ENCODE measurements around the gene SNX21. TPM values are rescaled to one million over a fixed set of nuclear protein-coding genes. Genes with fewer than 3 reads are reported as not detected.
A peak's percentile ranks its signal among the peaks of the same experiment; 100 is the strongest.

SNX21 gene
- total RNA-seq, 4 donors from 2014 or later, result 45.9 to 76.3 (median 59.7) TPM

DNA sequence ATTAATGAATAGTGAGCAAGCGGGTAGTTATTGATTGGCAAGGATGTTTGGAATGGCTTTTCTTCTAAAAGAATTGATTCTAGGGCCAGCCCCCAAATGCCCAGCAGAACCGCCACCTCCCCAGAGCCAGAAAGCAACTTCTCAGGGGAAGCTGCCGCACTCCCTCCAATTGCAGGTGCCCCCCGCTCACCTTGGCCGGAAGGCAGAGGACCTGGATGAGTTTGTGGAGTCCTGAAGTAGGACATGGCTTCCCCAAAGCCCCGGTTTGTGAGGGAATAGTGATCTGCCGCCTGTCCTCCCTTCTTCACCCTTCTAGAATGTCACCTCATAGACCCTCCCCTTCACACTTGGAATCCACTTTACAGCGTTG is 53.7 kb downstream of the SNX21 start, which contains the start of gene SPATA25:
Gene SPATA25, minus strand, starts transcription at position 277 of the 370 bp plus-strand sequence. Its CDS starts 32 bp downstream, at position 245.
- H3K36me3 ChIP-seq, result peaks cover 0 to 68% of the 10 kb centered on the region in 2 donors
- ATAC-seq, result no peak
- H3K4me1 ChIP-seq, result peaks cover 0 to 70% (median 14%) of the 10 kb centered on the region in 3 donors
- TF ChIP-seq EP300 (IDR thresholded peaks at IDR 0.05) (no peak), POLR2A (IDR thresholded peaks at IDR 0.05) (no peak), POLR2AphosphoS5 (IDR thresholded peaks at IDR 0.05) (no peak)
- TF ChIP-seq, protein P1, sequence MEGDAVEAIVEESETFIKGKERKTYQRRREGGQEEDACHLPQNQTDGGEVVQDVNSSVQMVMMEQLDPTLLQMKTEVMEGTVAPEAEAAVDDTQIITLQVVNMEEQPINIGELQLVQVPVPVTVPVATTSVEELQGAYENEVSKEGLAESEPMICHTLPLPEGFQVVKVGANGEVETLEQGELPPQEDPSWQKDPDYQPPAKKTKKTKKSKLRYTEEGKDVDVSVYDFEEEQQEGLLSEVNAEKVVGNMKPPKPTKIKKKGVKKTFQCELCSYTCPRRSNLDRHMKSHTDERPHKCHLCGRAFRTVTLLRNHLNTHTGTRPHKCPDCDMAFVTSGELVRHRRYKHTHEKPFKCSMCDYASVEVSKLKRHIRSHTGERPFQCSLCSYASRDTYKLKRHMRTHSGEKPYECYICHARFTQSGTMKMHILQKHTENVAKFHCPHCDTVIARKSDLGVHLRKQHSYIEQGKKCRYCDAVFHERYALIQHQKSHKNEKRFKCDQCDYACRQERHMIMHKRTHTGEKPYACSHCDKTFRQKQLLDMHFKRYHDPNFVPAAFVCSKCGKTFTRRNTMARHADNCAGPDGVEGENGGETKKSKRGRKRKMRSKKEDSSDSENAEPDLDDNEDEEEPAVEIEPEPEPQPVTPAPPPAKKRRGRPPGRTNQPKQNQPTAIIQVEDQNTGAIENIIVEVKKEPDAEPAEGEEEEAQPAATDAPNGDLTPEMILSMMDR (IDR thresholded peaks at IDR 0.05), result no peak
- H3K9me3 ChIP-seq, result no peaks in the 10 kb centered on the region
- no peak within 1 kb of the TSS for H3K4me3 ChIP-seq
- 60 to 84% methylated on average over 2 to 5 of the region's 8 CpGs for WGBS, 2 donors (ENCODE audit: low coverage in 1 of 2)
- no peaks in the 10 kb centered on the region for H3K27me3 ChIP-seq
- no peak within 1 kb of the TSS for H3K27ac ChIP-seq

DNA sequence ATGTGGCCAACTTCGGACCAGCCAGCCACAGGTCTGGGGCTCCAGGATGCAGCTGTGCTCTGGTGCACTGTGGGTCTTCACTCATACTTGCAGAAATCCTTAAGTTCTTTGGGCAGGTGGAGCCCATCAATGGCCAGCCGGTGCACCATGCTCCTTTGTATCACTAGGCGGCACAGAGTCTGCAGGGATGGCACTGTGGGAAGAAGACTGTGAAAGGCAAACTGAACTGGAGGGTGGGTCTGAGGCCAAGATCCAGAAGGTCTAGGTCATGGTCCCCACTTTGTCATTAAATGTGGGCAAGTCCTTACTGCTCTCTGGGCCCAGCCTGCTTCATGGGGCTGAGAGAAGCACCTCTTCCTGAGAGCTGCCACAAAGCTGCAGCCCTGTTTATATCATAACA is 55.1 kb downstream of the SNX21 start:
- TF ChIP-seq EP300 (IDR thresholded peaks at IDR 0.05) (no peak), POLR2AphosphoS5 (IDR thresholded peaks at IDR 0.05) (no peak), POLR2A (IDR thresholded peaks at IDR 0.05) (no peak)
- TF ChIP-seq, protein P1 (IDR thresholded peaks at IDR 0.05), result no peak
- Histone ChIP-seq H3K27ac (no peak overlapping the region), H3K36me3 (peaks cover 0 to 68% of the 10 kb centered on the region in 2 donors), H3K27me3 (no peaks in the 10 kb centered on the region), H3K4me3 (no peak overlapping the region), H3K9me3 (no peaks in the 10 kb centered on the region), H3K4me1 (peaks cover 0 to 68% (median 20%) of the 10 kb centered on the region in 3 donors)
- no CpG with 5 or more reads among the region's 3 CpGs for WGBS, 2 donors (ENCODE audit: low coverage in 1 of 2)
- ATAC-seq, result no peak

DNA sequence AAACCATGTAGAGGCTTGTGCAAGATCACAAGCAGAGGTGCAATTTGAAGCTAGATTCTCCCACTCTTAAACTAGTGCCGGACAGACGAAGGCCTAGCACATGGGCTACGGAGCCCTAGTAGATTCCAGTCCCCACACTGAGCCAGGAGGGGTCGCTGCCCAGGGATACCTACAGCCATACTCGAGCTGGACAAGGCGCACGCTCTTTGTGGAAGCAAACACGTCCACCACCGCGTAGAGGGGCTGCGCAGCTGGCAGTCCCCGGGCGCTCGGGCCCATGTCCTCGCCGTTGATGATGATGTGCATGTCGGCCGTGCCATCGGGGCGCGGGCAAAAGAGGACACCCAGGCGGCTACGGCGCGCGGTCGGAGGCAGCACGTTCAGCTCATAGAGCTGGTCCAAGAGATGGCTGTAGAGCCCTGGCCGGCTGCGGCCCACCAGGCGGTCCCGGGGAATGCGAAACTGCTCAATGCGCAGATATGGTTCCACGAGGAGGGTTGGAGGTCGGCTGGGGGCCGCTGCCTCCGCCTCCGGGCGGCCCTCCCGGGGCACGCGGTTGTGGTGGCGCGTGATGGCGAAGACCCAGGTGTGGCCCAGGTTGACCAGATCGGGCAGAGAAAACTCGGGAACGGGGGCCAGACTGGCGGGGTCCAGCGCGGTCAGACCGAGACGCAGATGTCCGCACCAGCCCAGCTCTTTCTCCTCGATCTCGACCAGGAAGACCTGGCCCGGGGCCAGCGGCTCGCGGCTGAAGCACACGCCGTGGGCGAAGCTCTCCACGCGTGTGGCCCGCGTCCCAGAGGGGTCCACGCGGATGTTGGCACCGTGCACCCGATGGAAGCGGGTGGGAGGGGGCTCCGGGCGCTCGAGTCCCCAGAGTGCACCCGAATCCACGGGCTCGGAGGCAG is 56.7 kb downstream of the SNX21 start:
- no peaks in the 10 kb centered on the region for H3K27me3 ChIP-seq

DNA sequence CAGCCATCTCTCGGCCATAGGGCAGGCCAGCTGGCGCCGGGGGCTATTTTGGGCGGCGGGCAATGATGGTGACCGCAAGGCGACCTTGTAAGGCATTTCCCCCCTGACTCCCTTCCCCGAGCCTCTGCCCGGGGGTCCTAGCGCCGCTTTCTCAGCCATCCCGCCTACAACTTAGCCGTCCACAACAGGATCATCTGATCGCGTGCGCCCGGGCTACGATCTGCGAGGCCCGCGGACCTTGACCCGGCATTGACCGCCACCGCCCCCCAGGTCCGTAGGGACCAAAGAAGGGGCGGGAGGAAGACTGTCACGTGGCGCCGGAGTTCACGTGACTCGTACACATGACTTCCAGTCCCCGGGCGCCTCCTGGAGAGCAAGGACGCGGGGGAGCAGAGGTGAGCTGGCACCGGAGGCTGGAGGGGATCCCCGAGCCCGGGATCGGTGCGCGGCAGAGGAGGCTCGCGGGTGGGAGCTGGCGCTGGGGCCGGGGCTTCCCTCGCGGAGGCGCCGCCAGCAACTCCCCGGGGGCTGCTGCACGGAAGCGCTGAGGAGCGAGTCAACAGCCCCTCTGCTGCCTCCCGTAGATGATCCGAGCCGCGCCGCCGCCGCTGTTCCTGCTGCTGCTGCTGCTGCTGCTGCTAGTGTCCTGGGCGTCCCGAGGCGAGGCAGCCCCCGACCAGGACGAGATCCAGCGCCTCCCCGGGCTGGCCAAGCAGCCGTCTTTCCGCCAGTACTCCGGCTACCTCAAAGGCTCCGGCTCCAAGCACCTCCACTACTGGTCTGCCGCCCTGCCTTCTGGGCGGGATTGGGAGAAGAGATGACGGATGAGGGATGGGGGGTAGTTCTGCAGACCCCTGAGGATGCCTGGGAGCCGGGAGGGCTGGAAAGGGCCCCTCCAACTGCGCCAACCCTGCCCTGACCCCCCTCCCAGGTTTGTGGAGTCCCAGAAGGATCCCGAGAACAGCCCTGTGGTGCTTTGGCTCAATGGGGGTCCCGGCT is 57.7 kb downstream of the SNX21 start, which contains the start of the genes CTSA and NEURL2:
Gene CTSA, plus strand, starts transcription at position 351 of the 999 bp plus-strand sequence. Its CDS starts 234 bp downstream, at position 585.
Gene NEURL2, minus strand, starts transcription at position 224 of the 999 bp plus-strand sequence. Its CDS starts 217 bp downstream, at position 7.
- H3K27ac ChIP-seq, result peak within 1 kb of the TSS; percentile 76 to 96 (median 91)
- peak; percentile 85 for ATAC-seq
- H3K4me3 ChIP-seq, result peak within 1 kb of the TSS; percentile 64 to 92
- WGBS, 2 donors (ENCODE audit: low coverage in 1 of 2), result no CpG with 5 or more reads among the region's 78 CpGs
- H3K27me3 ChIP-seq, result no peaks in the 10 kb centered on the region
- TF ChIP-seq EP300 (IDR thresholded peaks at IDR 0.05) (no peak), POLR2A (IDR thresholded peaks at IDR 0.05) (peak; percentile 32 to 64), POLR2AphosphoS5 (IDR thresholded peaks at IDR 0.05) (peak; percentile 90)
- TF ChIP-seq, protein P1 (IDR thresholded peaks at IDR 0.05), result peak in 1 of 4 experiments; percentile 46
- peaks cover 0 to 52% (median 20%) of the 10 kb centered on the region in 3 donors for H3K4me1 ChIP-seq
- peaks cover 0 to 68% of the 10 kb centered on the region in 2 donors for H3K36me3 ChIP-seq
- no peaks in the 10 kb centered on the region for H3K9me3 ChIP-seq

More for the DNA sequence above, 56.7 kb downstream of the SNX21 start:
- Histone ChIP-seq H3K4me3 (peak overlapping the region; percentile 64 to 92), H3K4me1 (peaks cover 0 to 53% (median 20%) of the 10 kb centered on the region in 3 donors), H3K27ac (peak overlapping the region; percentile 76 to 96 (median 91)), H3K9me3 (no peaks in the 10 kb centered on the region), H3K36me3 (peaks cover 0 to 68% of the 10 kb centered on the region in 2 donors)
- peak; percentile 66 for ATAC-seq
- TF ChIP-seq, protein P1 (IDR thresholded peaks at IDR 0.05), result peak in 3 of 4 experiments; percentile 59 to 79 (median 67)
- TF ChIP-seq POLR2AphosphoS5 (IDR thresholded peaks at IDR 0.05), result peak; percentile 50
- no peak for TF ChIP-seq POLR2A (IDR thresholded peaks at IDR 0.05)
- WGBS, 2 donors (ENCODE audit: low coverage in 1 of 2), result 0 to 20% methylated on average over 1 to 8 of the region's 79 CpGs
